GM10248 (cell line): ENCODE results near the gene PARP3.

ENCODE experiments used
- CTCF ChIA-PET: fragments of 300-600 bp; sonication (Branson Sonifier 250); formaldehyde crosslinking; extraction: SDS; loops from one replicate; lab custom pipeline; 2021; ENCODE audit warnings: antibody characterized with exemption; lab: Yijun Ruan, JAX
- POLR2A ChIA-PET: fragments of 350-650 bp; sonication (Branson Sonifier 250); formaldehyde crosslinking; extraction: SDS; loops from one replicate; lab custom pipeline; 2020; ENCODE audit warnings: antibody characterized with exemption; lab: Yijun Ruan, JAX
- DNase-seq: peaks from one replicate; pipeline ENCODE4 v3.0.0; 2012; ENCODE audit errors: extremely low spot score
- TF ChIP-seq, protein P1 (sequence below): IDR thresholded peaks from 2 replicates; pipeline ENCODE4 v1.5.1; 2012; ENCODE audit warnings: mild to moderate bottlenecking, low read depth; ENCODE audit errors: extremely low read depth, missing control alignments, control extremely low read depth

The PARP3 gene

DNA sequence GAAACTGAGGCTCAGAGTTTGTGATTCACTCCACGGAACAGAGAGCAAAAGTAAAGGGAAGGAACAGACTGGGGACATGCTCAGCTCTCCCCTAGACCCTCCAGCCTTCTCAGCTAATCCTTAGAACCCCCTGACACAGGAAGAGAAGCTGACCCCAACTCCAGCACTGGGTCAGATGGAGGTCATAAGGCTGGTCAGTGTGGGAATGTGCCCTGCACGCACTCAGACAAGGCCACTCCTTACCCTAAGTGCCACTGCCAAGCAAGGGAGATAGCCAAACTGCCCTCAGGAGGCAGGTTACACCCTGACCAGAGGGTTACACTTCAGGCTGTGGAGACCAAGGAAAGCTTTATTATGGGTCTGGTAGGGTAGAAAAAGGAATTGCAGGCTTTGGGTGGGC lies 52.4 kb downstream of the PARP3 start:
- POLR2A ChIA-PET, result interaction anchor here (3.4 kb wide), 1 partner anchor 11 kb away, joined by 30 read pairs; the partner anchor contains the start of gene ACY1
- DNase-seq, result no peak
- CTCF ChIA-PET, result interaction anchor here (0.6 to 4.3 kb wide), 7 partner anchors 10 to 226 kb away, joined by 3 to 19 read pairs (median 7); partner anchors contain the start of genes ABHD14A, ABHD14B, ACY1 and RRP9
- TF ChIP-seq, protein P1, sequence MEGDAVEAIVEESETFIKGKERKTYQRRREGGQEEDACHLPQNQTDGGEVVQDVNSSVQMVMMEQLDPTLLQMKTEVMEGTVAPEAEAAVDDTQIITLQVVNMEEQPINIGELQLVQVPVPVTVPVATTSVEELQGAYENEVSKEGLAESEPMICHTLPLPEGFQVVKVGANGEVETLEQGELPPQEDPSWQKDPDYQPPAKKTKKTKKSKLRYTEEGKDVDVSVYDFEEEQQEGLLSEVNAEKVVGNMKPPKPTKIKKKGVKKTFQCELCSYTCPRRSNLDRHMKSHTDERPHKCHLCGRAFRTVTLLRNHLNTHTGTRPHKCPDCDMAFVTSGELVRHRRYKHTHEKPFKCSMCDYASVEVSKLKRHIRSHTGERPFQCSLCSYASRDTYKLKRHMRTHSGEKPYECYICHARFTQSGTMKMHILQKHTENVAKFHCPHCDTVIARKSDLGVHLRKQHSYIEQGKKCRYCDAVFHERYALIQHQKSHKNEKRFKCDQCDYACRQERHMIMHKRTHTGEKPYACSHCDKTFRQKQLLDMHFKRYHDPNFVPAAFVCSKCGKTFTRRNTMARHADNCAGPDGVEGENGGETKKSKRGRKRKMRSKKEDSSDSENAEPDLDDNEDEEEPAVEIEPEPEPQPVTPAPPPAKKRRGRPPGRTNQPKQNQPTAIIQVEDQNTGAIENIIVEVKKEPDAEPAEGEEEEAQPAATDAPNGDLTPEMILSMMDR, result no peak

DNA sequence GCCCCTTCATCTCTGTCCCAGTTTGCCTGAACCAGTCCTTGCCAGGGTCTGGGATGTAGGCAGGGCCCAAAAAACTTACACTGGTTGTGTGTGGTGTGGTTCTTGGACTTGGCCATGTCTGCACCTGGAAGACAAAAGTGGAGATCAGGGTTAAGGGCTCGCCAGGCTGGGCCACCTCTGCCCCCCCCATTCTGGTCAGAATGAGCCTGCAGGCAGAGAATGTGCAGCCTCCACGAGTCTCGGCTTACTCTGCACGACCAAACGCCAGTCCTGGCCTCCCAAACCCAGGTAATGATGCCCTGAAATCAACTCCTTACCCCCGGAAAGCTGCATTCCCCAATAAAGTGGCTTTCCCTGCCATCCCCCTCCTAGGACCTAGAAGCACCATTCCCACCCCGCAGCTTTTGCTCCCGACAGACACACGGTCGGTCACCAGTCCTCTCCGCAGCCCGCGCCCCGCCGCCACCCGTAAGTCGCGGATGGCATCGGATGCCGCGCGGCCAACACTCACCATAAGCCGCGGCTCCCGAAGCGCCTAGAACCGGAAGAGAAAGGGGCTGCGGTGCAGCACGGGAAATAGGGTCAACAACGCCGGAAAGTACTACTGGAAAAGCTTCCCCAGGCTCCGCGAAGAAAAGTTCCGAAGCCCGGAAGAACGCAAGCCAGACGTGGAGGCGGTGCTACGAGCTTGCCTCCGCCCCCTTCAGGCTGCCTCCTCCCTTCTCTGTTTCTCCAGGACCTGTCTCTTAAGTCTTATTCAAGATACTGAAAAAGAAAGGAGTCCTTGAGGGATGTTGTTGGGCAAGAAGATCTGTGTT lies 53.4 kb downstream of the PARP3 start, which contains the start of gene RPL29:
Gene RPL29 (minus strand): TSS at position 550 of the 818 bp plus-strand sequence. CDS start 434 bp downstream, at position 116.
- ChIA-PET POLR2A (interaction anchor here (0.5 to 1.4 kb wide), 13 partner anchors 9 to 1947 kb away, joined by 3 to 16 read pairs (median 5); partner anchors contain the start of genes ABHD14B, ACY1 and POC1A), CTCF (interaction anchor here (0.6 to 4.3 kb wide), 9 partner anchors 9 to 127 kb away, joined by 3 to 19 read pairs (median 7); partner anchors contain the start of genes ABHD14A, ABHD14B, ACY1 and RRP9)
- DNase-seq, result peak; percentile 94
- TF ChIP-seq, protein P1, result no peak

DNA sequence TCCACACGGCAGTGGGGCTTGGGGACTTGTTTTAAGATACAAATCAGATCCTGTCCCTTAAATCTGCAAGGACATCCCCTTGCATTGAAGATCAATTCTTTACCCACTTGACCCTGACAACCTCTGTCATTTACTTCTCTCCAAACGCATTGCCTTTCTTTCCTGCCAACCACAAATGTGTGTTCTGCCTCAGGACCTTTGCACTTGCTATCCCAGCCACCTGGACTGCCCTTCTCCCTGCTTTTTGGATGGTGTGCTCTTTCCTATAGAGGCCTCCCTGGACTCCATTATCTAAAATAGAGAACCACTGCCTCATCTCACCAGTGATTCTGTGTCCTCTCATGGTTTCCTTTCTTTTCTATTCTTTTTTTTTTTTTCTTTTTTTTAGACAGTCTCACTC lies 55.0 kb downstream of the PARP3 start:
- TF ChIP-seq, protein P1, result no peak
- CTCF ChIA-PET, result interaction anchor here (1.0 to 1.7 kb wide), 3 partner anchors 88 to 149 kb away, joined by 4 to 7 read pairs (median 4); no protein-coding TSS in a partner anchor
- POLR2A ChIA-PET, result no interaction called here
- no peak for DNase-seq

DNA sequence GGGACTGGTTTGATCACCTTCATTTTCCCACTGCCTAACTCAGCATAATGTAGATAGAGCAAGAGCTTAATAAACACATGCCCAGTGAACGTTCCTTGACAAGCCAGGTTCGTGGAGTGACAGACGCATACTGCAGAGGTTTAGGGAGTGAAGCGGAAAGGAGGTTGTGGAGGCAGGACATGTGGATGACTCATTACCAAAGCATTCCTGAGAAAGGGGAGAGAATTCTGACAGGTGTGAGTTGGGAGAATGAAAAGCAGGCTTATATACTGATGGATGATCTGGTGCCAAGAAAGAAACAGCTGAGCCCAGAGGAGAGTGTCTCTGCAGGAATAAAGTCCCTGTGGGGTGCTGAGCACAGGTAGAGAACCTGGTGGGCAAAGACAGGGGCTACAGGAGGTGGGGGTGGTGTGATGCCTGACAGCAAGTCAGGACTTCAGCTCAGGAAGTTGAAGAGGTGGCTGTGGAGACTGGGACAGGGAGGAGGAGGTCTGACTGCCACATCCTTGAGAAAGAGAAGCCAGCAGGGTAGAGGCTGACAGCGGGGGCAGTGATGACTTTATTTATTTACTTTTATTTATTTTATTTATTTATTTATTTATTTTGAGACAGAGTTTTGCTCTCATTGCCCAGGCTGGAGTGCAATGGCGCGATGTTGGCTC lies 55.9 kb downstream of the PARP3 start:
- TF ChIP-seq, protein P1, result no peak
- POLR2A ChIA-PET, result no interaction called here
- CTCF ChIA-PET, result interaction anchor here (0.9 to 2.1 kb wide), 11 partner anchors 16 to 157 kb away, joined by 3 to 17 read pairs (median 4); partner anchors contain the start of genes POC1A and RRP9
- no peak for DNase-seq
